Activated CD8-positive, alpha-beta T cell treated with anti-CD3 and anti-CD28 coated beads for 36 hours (primary cell): ENCODE data around the gene SYNCRIP. TPM values are rescaled to one million over a fixed set of nuclear protein-coding genes. Genes with fewer than 3 reads are reported as not detected.

Experiments used
- ATAC-seq: fragments of 200-7000 bp; cut with Tn5 transposase; one replicate; pipeline ENCODE4 v1.10.0; 2021; ENCODE audit warnings: mild to moderate bottlenecking, moderate library complexity
- CTCF ChIA-PET: fragments of 350-600 bp; sonication (Branson Sonifier 250); formaldehyde crosslinking; loops from one replicate; lab custom pipeline; 2021; ENCODE audit warnings: antibody characterized with exemption; lab: Charles Lee
- POLR2A ChIA-PET: fragments of 350-600 bp; sonication (Branson Sonifier 250); formaldehyde crosslinking; loops from one replicate; lab custom pipeline; 2021; ENCODE audit warnings: antibody characterized with exemption; lab: Charles Lee
- DNase-seq: peaks from one replicate; pipeline ENCODE4 v3.0.0-alpha.2; 2020
- H3K27ac Mint-ChIP-seq: one replicate; pipeline ENCODE4 v1.8.0; 2021; ENCODE audit warnings: mild to moderate bottlenecking, mixed read lengths
- H3K27me3 Mint-ChIP-seq: one replicate; pipeline ENCODE4 v1.8.0; 2021; ENCODE audit warnings: mixed read lengths
- H3K36me3 Mint-ChIP-seq: one replicate; pipeline ENCODE4 v1.8.0; 2021; ENCODE audit warnings: low read depth, mixed read lengths
- H3K4me1 Mint-ChIP-seq: one replicate; pipeline ENCODE4 v1.8.0; 2021; ENCODE audit warnings: low read depth, mixed read lengths
- H3K4me3 Mint-ChIP-seq: one replicate; pipeline ENCODE4 v1.8.0; 2021; ENCODE audit warnings: mild to moderate bottlenecking, moderate library complexity, mixed read lengths
- H3K9me3 Mint-ChIP-seq: one replicate; pipeline ENCODE4 v1.8.0; 2021; ENCODE audit warnings: mixed read lengths
- CTCF ChIP-seq: fragments of 200-600 bp; IDR thresholded peaks from one replicate; pipeline ENCODE4 v1.8.0; 2022; ENCODE audit warnings: antibody characterized with exemption, mild to moderate bottlenecking
- intact Hi-C: fragments of 100-400 bp; cut with micrococcal nuclease; formaldehyde crosslinking; loops from one replicate; pipeline ENCODE4 v1.10.0; 2022
- total RNA-seq, 2 experiments: library from RNA; stranded (reverse); gene quantifications; one replicate each; pipeline ENCODE4 v1.2.3, GENCODE V29; 2021

SYNCRIP gene
- total RNA-seq, result 100 to 1,000 TPM; 167 to 179 TPM

DNA sequence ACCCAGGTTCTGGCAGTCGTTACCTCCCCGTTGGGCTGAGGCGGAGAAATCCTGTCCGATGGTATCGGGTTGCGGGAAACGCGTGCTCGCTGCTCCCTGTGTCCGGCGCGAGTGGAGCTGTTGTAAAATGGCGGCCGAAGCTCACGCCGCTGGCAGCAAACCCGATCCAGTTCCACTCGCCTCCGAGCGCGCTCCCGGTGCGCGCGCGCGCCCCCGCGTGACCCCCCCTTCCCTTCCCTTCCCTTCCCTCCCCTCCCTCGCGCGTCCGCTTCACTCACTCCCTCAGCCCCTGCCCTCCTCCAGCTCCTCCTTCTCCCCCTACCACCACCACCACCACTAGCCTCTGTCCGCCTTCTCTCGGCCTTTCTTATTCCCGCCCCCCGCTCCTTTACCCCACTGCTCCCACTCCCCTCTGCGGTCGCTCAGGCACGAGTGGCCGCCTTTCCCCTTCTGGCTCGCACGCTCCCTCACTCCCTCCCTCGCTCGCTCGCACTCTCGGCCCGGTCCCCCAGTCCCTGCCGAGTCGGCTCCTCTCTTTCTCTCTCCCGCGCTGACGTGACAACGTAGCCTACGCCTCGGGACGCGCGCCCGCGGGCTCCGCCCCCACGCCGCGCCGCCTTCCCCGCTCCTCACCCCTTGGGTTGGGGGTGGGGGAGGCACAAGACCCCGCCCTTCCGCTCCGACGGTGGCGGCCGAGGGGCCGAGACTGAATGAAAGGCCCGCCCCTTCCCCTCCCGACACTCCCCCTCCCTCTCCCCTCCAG lies at the start of gene SYNCRIP:
Gene SYNCRIP (minus strand): TSS at position 113 of the 763 bp plus-strand sequence. CDS start 1,447 bp downstream, outside the sequence.
- Mint-ChIP-seq H3K4me3 (peak within 1 kb of the TSS; percentile 96), H3K4me1 (peaks cover 36% of the 10 kb centered on the region), H3K27me3 (no peaks in the 10 kb centered on the region), H3K27ac (peak within 1 kb of the TSS; percentile 99), H3K9me3 (no peaks in the 10 kb centered on the region), H3K36me3 (peaks cover 44% of the 10 kb centered on the region)
- intact Hi-C loops, result loop anchor here (2.0 kb wide), 1 partner anchor 36 kb away; no protein-coding TSS in a partner anchor
- ChIA-PET POLR2A (interaction anchor here (0.7 to 19.4 kb wide), 13 partner anchors 14 to 192 kb away, joined by 3 to 913 read pairs (median 7); partner anchors contain the start of genes NT5E and SNX14), CTCF (interaction anchor here (1.4 to 5.8 kb wide), 2 partner anchors 32 to 35 kb away, joined by 9 to 31 read pairs; no protein-coding TSS in a partner anchor)
- no peak for TF ChIP-seq CTCF
- DNase-seq (peak; percentile 97), ATAC-seq (peak; percentile 88)

- ChIA-PET POLR2A (no interaction called here), CTCF (no interaction called here)
- Mint-ChIP-seq H3K4me3 (no peak overlapping the region), H3K27me3 (no peaks in the 10 kb centered on the region), H3K4me1 (no peaks in the 10 kb centered on the region), H3K36me3 (no peaks in the 10 kb centered on the region), H3K9me3 (peaks cover 2% of the 10 kb centered on the region), H3K27ac (no peak overlapping the region)
- no peak for TF ChIP-seq CTCF
- intact Hi-C loops, result no loop called here
- ATAC-seq (no peak), DNase-seq (no peak)
Observed at GRCh38 chr6:85691478-85691877, 48.8 kb upstream of the SYNCRIP start.

- intact Hi-C loops, result no loop called here
- ChIA-PET POLR2A (no interaction called here), CTCF (no interaction called here)
- Mint-ChIP-seq H3K27ac (no peak overlapping the region), H3K27me3 (no peaks in the 10 kb centered on the region), H3K4me3 (no peak overlapping the region), H3K4me1 (peaks cover 4% of the 10 kb centered on the region), H3K9me3 (no peaks in the 10 kb centered on the region), H3K36me3 (no peaks in the 10 kb centered on the region)
- ATAC-seq (no peak), DNase-seq (no peak)
- no peak for TF ChIP-seq CTCF
Observed at GRCh38 chr6:85690071-85690470, 47.4 kb upstream of the SYNCRIP start.

DNA sequence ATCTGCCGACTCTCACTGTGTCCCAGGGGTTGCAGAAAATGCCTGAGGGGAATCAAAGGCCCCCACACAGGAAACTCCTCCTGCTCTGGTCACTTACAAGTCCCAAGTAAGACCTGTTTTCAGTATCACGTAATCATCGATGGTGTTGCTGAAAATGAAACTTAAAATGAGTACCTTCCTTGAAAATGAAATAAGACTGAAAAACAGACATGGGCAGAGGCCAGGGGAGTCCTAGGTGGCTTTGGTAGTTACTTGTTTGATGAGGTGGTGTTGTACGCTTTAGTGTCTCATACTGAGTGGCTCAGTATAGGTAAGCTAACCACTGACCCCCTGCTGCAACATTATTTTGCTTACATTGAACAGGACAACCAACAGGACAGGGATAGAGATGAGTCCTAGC lies 43.0 kb upstream of the SYNCRIP start:
- Mint-ChIP-seq H3K4me1 (peaks cover 6% of the 10 kb centered on the region), H3K9me3 (peaks cover 6% of the 10 kb centered on the region), H3K27me3 (no peaks in the 10 kb centered on the region), H3K27ac (no peak overlapping the region), H3K36me3 (peaks cover 5% of the 10 kb centered on the region), H3K4me3 (no peak overlapping the region)
- ChIA-PET POLR2A (no interaction called here), CTCF (no interaction called here)
- no peak for DNase-seq
- TF ChIP-seq CTCF, result no peak
- intact Hi-C loops, result no loop called here
- peak; percentile 42 for ATAC-seq

- H3K4me3 Mint-ChIP-seq, result no peak overlapping the region
- peaks cover 6% of the 10 kb centered on the region for H3K9me3 Mint-ChIP-seq
- DNase-seq (no peak), ATAC-seq (no peak)
- CTCF ChIA-PET, result no interaction called here
- no peaks in the 10 kb centered on the region for H3K27me3 Mint-ChIP-seq
- no peak for TF ChIP-seq CTCF
- POLR2A ChIA-PET, result no interaction called here
- intact Hi-C loops, result no loop called here
- peaks cover 8% of the 10 kb centered on the region for H3K36me3 Mint-ChIP-seq
- H3K27ac Mint-ChIP-seq, result no peak overlapping the region
- peaks cover 12% of the 10 kb centered on the region for H3K4me1 Mint-ChIP-seq
Observed at GRCh38 chr6:85684809-85685171, 42.1 kb upstream of the SYNCRIP start.
